WI38 (cell line): ENCODE measurements around the gene FOXJ3.

Source experiments
- H3K4me3 ChIP-seq: 2 replicates; pipeline ENCODE4 v1.5.1; 2011; ENCODE audit warnings: low read depth, mild to moderate bottlenecking, control low read depth, low read length
- CTCF ChIP-seq: IDR thresholded peaks from 2 replicates; pipeline ENCODE4 v1.5.1; 2012; ENCODE audit warnings: low read depth, mild to moderate bottlenecking, control low read depth, low read length

The FOXJ3 gene

GRCh38 chr1:42266253-42267135, 68.5 kb downstream of the FOXJ3 start:
- no peak for TF ChIP-seq CTCF
- H3K4me3 ChIP-seq: no peak overlapping the region

GRCh38 chr1:42264511-42265190, 70.4 kb downstream of the FOXJ3 start:
- no peak for TF ChIP-seq CTCF
- no peak overlapping the region for H3K4me3 ChIP-seq

GRCh38 chr1:42263019-42263418, 72.0 kb downstream of the FOXJ3 start:
- TF ChIP-seq CTCF: no peak
- no peak overlapping the region for H3K4me3 ChIP-seq

GRCh38 chr1:42260376-42261070, 74.5 kb downstream of the FOXJ3 start:
- no peak for TF ChIP-seq CTCF
- H3K4me3 ChIP-seq: no peak overlapping the region

GRCh38 chr1:42259739-42260064, 75.3 kb downstream of the FOXJ3 start:
- no peak overlapping the region for H3K4me3 ChIP-seq
- TF ChIP-seq CTCF: no peak

- H3K4me3 ChIP-seq: no peak overlapping the region
- TF ChIP-seq CTCF: no peak
Observed at GRCh38 chr1:42259059-42259738, 75.8 kb downstream of the FOXJ3 start.
